Gastrocnemius medialis (tissue), 4 donors: ENCODE results near the gene MFSD8. TPM values are rescaled to one million over a fixed set of nuclear protein-coding genes. Genes with fewer than 3 reads are reported as not detected.

Experiments used
- ATAC-seq, 2 donors: fragments of 150-250 bp; one replicate each; pipeline ENCODE4 v1.9.1; 2016
- DNase-seq, 2 donors: peaks; one replicate each; pipeline ENCODE4 v3.0.0-alpha.2; 2019
- H3K27ac ChIP-seq, 4 donors: fragments of 200-600 bp; sonication (generic); 1 replicate in 1 of 4; 2 replicates in 3 of 4; pipeline ENCODE4 v1.5.1; 2016 to 2018; ENCODE audit warnings: mild to moderate bottlenecking in 2 of 4, moderate library complexity in 1 of 4
- H3K27me3 ChIP-seq, 3 donors: fragments of 200-600 bp; sonication (generic) in 2 of 3; 1 replicate in 1 of 3; 2 replicates in 2 of 3; pipeline versions ENCODE4 v1.5.1 to v1.6.0; 2016 to 2019; ENCODE audit warnings: mild to moderate bottlenecking in 1 of 3, moderate library complexity in 1 of 3
- H3K36me3 ChIP-seq, 2 donors: fragments of 200-600 bp; sonication (generic) in 1 of 2; one replicate each; pipeline ENCODE4 v1.5.1; 2017 to 2018
- H3K4me1 ChIP-seq, 2 donors: fragments of 200-600 bp; sonication (generic) in 1 of 2; one replicate each; pipeline ENCODE4 v1.5.1; 2016 to 2017; ENCODE audit warnings: mild to moderate bottlenecking in 2 of 2
- H3K4me3 ChIP-seq, 4 donors: fragments of 200-600 bp; sonication (generic) in 3 of 4; 1 replicate in 1 of 4; 2 replicates in 3 of 4; pipeline ENCODE4 v1.5.1; 2016 to 2019; ENCODE audit warnings: mild to moderate bottlenecking in 2 of 4
- H3K9me3 ChIP-seq, 3 donors: fragments of 200-600 bp; sonication (generic) in 2 of 3; 1 replicate in 1 of 3; 2 replicates in 2 of 3; pipeline ENCODE4 v1.5.1; 2016 to 2019
- CTCF ChIP-seq, 5 experiments: fragments of 450-650 bp in 3 of 5; fragments of 200-600 bp in 2 of 5; sonication (generic) in 2 of 5; IDR thresholded peaks in 4 of 5; conservative IDR thresholded peaks in 1 of 5; 1 replicate in 4 of 5; 2 replicates in 1 of 5; pipeline ENCODE4 v1.5.1; 2016 to 2019; ENCODE audit warnings: antibody characterized with exemption in 5 of 5, mild to moderate bottlenecking in 3 of 5, moderate library complexity in 3 of 5
- POLR2A ChIP-seq, 2 donors: fragments of 450-650 bp; IDR thresholded peaks; one replicate each; pipeline ENCODE4 v1.6.1; 2017; ENCODE audit warnings: antibody characterized with exemption in 2 of 2, mild to moderate bottlenecking in 2 of 2, moderate library complexity in 2 of 2
- in situ Hi-C, 4 donors: fragments of 200-750 bp; cut with MboI; loops; one replicate each; pipeline versions ENCODE4 v1.15.0 to v1.8.0; 2017; ENCODE audit warnings: low sequenced_read_pairs in 4 of 4
- intact Hi-C: fragments of 100-400 bp; cut with DNase I; formaldehyde crosslinking; loops from one replicate; pipeline ENCODE4 v1.15.1; 2023; ENCODE audit warnings: low total_unique reads
- total RNA-seq, 4 donors: library from RNA; depleted of rRNA; stranded (reverse); fragments of >200 nt; gene quantifications; one replicate each; pipeline versions ENCODE4 v1.1.0 to v1.2.3, GENCODE V29; 2016

MFSD8 gene
- total RNA-seq, 4 donors from 2014 or later = 5.6 to 13.2 (median 7.5) TPM

GRCh38 chr4:127995776-127996175 lies 30.8 kb upstream of the MFSD8 start:
- H3K36me3 ChIP-seq = peaks cover 0 to 12% of the 10 kb centered on the region in 2 donors

GRCh38 chr4:127993151-127993550 lies 28.2 kb upstream of the MFSD8 start:
- TF ChIP-seq POLR2A (IDR thresholded peaks at IDR 0.05) (no peak), CTCF (IDR thresholded peaks at IDR 0.05 in 4 of 5, conservative IDR thresholded peaks at IDR 0.05 in 1 of 5) (no peak)
- DNase-seq (no peak), ATAC-seq (no peak)
- Histone ChIP-seq H3K4me1 (no peaks in the 10 kb centered on the region), H3K27me3 (no peaks in the 10 kb centered on the region), H3K4me3 (no peak overlapping the region), H3K27ac (no peak overlapping the region), H3K9me3 (no peaks in the 10 kb centered on the region), H3K36me3 (peaks cover 0 to 10% of the 10 kb centered on the region in 2 donors)
- intact Hi-C loops = no loop called here
- in situ Hi-C loops = no loop called here

More at GRCh38 chr4:127995776-127996175, 30.8 kb upstream of the MFSD8 start:
- Histone ChIP-seq H3K4me3 (no peak overlapping the region), H3K27ac (no peak overlapping the region), H3K9me3 (no peaks in the 10 kb centered on the region), H3K27me3 (no peaks in the 10 kb centered on the region), H3K4me1 (no peaks in the 10 kb centered on the region)
- no peak for ATAC-seq
- intact Hi-C loops (no loop called here), in situ Hi-C loops (no loop called here)
- DNase-seq = no peak
- no peak for TF ChIP-seq CTCF (IDR thresholded peaks at IDR 0.05 in 4 of 5, conservative IDR thresholded peaks at IDR 0.05 in 1 of 5)
- TF ChIP-seq POLR2A (IDR thresholded peaks at IDR 0.05) = no peak

- no peak overlapping the region for H3K27ac ChIP-seq
- H3K4me1 ChIP-seq = no peaks in the 10 kb centered on the region
- H3K27me3 ChIP-seq = no peaks in the 10 kb centered on the region
- no peak overlapping the region for H3K4me3 ChIP-seq
- intact Hi-C loops = no loop called here
- TF ChIP-seq POLR2A (IDR thresholded peaks at IDR 0.05) = no peak
- no peak for TF ChIP-seq CTCF (IDR thresholded peaks at IDR 0.05 in 4 of 5, conservative IDR thresholded peaks at IDR 0.05 in 1 of 5)
- DNase-seq (no peak), ATAC-seq (no peak)
- H3K9me3 ChIP-seq = no peaks in the 10 kb centered on the region
- in situ Hi-C loops = no loop called here
- H3K36me3 ChIP-seq = peaks cover 0 to 22% of the 10 kb centered on the region in 2 donors
These were observed 23.7 kb upstream of the MFSD8 start for GRCh38 chr4:127988638-127989037.

- DNase-seq = no peak
- H3K9me3 ChIP-seq = no peaks in the 10 kb centered on the region
- H3K36me3 ChIP-seq = peaks cover 0 to 22% of the 10 kb centered on the region in 2 donors
- TF ChIP-seq CTCF (IDR thresholded peaks at IDR 0.05 in 4 of 5, conservative IDR thresholded peaks at IDR 0.05 in 1 of 5) = no peak
- no peak for TF ChIP-seq POLR2A (IDR thresholded peaks at IDR 0.05)
- H3K27ac ChIP-seq = no peak overlapping the region
- ATAC-seq = no peak
- intact Hi-C loops = no loop called here
- peaks cover 8 to 10% of the 10 kb centered on the region in 2 donors for H3K4me1 ChIP-seq
- H3K27me3 ChIP-seq = no peaks in the 10 kb centered on the region
- in situ Hi-C loops = no loop called here
- H3K4me3 ChIP-seq = no peak overlapping the region
These were observed 21.0 kb upstream of the MFSD8 start for GRCh38 chr4:127985989-127986388.

DNA sequence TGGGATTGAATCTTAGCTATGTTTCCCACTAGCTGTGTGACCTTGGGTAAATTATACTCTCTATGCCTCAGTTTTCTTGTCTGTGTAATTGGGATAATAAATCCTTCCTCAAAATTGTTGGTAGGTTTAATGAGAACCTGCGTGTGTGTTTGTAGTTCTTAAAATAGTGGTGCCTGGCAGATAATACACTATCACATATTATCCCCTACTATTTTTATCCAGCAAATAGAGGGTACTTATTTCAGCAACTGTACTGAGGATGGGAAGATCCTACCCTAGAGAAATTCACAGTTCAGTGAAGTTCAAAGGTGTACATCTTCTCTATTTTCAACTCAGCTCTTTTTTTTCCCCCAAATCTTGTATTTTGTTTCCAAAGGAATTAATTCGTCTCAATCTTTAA lies 17.5 kb upstream of the MFSD8 start:
- in situ Hi-C loops = no loop called here
- intact Hi-C loops = no loop called here
- H3K9me3 ChIP-seq = peaks cover 0 to 5% (median 0%) of the 10 kb centered on the region in 3 donors
- H3K27me3 ChIP-seq = no peaks in the 10 kb centered on the region
- DNase-seq (no peak), ATAC-seq (no peak)
- peaks cover 8 to 10% of the 10 kb centered on the region in 2 donors for H3K4me1 ChIP-seq
- H3K4me3 ChIP-seq = no peak overlapping the region
- TF ChIP-seq POLR2A (IDR thresholded peaks at IDR 0.05) (no peak), CTCF (IDR thresholded peaks at IDR 0.05 in 4 of 5, conservative IDR thresholded peaks at IDR 0.05 in 1 of 5) (no peak)
- no peak overlapping the region for H3K27ac ChIP-seq
- peaks cover 0 to 13% of the 10 kb centered on the region in 2 donors for H3K36me3 ChIP-seq
